K562 (cell line): Measurements from ENCODE around the gene NOP10. TPM values are rescaled to one million over a fixed set of nuclear protein-coding genes. Genes with fewer than 3 reads are reported as not detected.

Source experiments
- ERF ChIP-seq: fragments of 450-650 bp; formaldehyde crosslinking; IDR thresholded peaks from 2 replicates; pipeline ENCODE4 v1.4.0; 2020; ENCODE audit warnings: mild to moderate bottlenecking, mixed read lengths
- ETV6 ChIP-seq, 3 experiments: fragments of 150-350 bp in 1 of 3; sonication (generic) in 1 of 3; formaldehyde crosslinking in 1 of 3; IDR thresholded peaks; 2 replicates each; pipeline versions ENCODE4 v1.6.1 to v1.8.0; 2014 to 2022; ENCODE audit warnings: borderline replicate concordance in 2 of 3, low read depth in 2 of 3, antibody characterized with exemption in 1 of 3, low read length in 1 of 3, mild to moderate bottlenecking in 1 of 3, missing genetic modification reagents in 1 of 3
- EWSR1 ChIP-seq: fragments of 450-650 bp; IDR thresholded peaks from 2 replicates; pipeline ENCODE4 v1.6.1; 2018; ENCODE audit warnings: borderline replicate concordance, mild to moderate bottlenecking, low read depth, moderate library complexity; ENCODE audit not compliant: partially characterized antibody
- GATA2 ChIP-seq: sonication (generic); formaldehyde crosslinking; IDR thresholded peaks from 2 replicates; pipeline ENCODE4 v1.4.0; 2020; ENCODE audit warnings: mild to moderate bottlenecking, missing genetic modification reagents
- KAT7 ChIP-seq: sonication (generic); formaldehyde crosslinking; IDR thresholded peaks from 2 replicates; pipeline ENCODE4 v1.8.0; 2022; ENCODE audit warnings: missing genetic modification reagents, mild to moderate bottlenecking, borderline replicate concordance
- KLF10 ChIP-seq: fragments of 250-450 bp; sonication (Bioruptor Pico); IDR thresholded peaks from 2 replicates; pipeline ENCODE4 v1.6.1; 2021; ENCODE audit warnings: matching md5 sums
- MITF ChIP-seq: IDR thresholded peaks from 2 replicates; pipeline ENCODE4 v1.6.1; 2014; ENCODE audit warnings: antibody characterized with exemption
- MTA2 ChIP-seq: fragments of 450-650 bp; IDR thresholded peaks from 2 replicates; pipeline ENCODE4 v1.6.1; 2016; ENCODE audit warnings: low read depth
- NR1H2 ChIP-seq: sonication (generic); formaldehyde crosslinking; IDR thresholded peaks from 2 replicates; pipeline ENCODE4 v1.4.0; 2020; ENCODE audit warnings: mild to moderate bottlenecking, missing genetic modification reagents
- PCBP2 ChIP-seq: fragments of 200-400 bp; formaldehyde crosslinking; IDR thresholded peaks from 2 replicates; pipeline ENCODE4 v1.6.1; 2018; ENCODE audit warnings: low read length, low read depth, mild to moderate bottlenecking, moderate library complexity; ENCODE audit not compliant: poor library complexity, severe bottlenecking
- PRPF4 ChIP-seq: fragments of 200-400 bp; formaldehyde crosslinking; IDR thresholded peaks from one replicate; pipeline ENCODE4 v1.6.1; 2017; ENCODE audit warnings: low read length, low read depth, mild to moderate bottlenecking; ENCODE audit not compliant: insufficient read depth, poor library complexity, severe bottlenecking
- SNRNP70 ChIP-seq: fragments of 200-400 bp; formaldehyde crosslinking; optimal IDR thresholded peaks from 2 replicates; pipeline ENCODE3; 2017; ENCODE audit warnings: low read depth, low read length
- SRF ChIP-seq, 2 experiments: fragments of 250-450, 450-650 bp in 1 of 2; sonication (Bioruptor Pico) in 1 of 2; sonication (generic) in 1 of 2; formaldehyde crosslinking; IDR thresholded peaks; 2 replicates each; pipeline versions ENCODE4 v1.5.0 to v1.5.1; 2020 to 2022; ENCODE audit warnings: mild to moderate bottlenecking in 1 of 2, missing genetic modification reagents in 1 of 2
- SRSF7 ChIP-seq: fragments of 200-400 bp; formaldehyde crosslinking; optimal IDR thresholded peaks from 2 replicates; pipeline ENCODE3; 2017; ENCODE audit warnings: mild to moderate bottlenecking, low read depth, low read length
- ZBTB1 ChIP-seq: sonication (generic); formaldehyde crosslinking; IDR thresholded peaks from 2 replicates; pipeline ENCODE4 v1.8.1; 2023; ENCODE audit warnings: missing genetic modification reagents, low read depth, mild to moderate bottlenecking, borderline replicate concordance
- ZC3H8 ChIP-seq: fragments of 450-650 bp; IDR thresholded peaks from 2 replicates; pipeline ENCODE4 v1.6.1; 2017
- ZKSCAN3 ChIP-seq: fragments of 250-450 bp; sonication (Bioruptor Pico); IDR thresholded peaks from 2 replicates; pipeline ENCODE4 v1.4.0; 2020
- ZNF12 ChIP-seq: sonication (generic); formaldehyde crosslinking; IDR thresholded peaks from 2 replicates; pipeline ENCODE4 v1.4.0; 2020; ENCODE audit warnings: mild to moderate bottlenecking, missing genetic modification reagents
- ZNF253 ChIP-seq: fragments of 250-450 bp; sonication (Bioruptor Pico); conservative IDR thresholded peaks from 2 replicates; pipeline ENCODE4 v1.6.1; 2021; ENCODE audit warnings: mild to moderate bottlenecking
- polyA plus RNA-seq, 8 experiments: library from polyadenylated mRNA; depleted of rRNA in 4 of 8; stranded (reverse) in 5 of 8; unstranded in 3 of 8; fragments of >200 nt; fragmentation: Nextera tagmentation in 2 of 8; fragmentation: Illumina TruSeq in 1 of 8; extraction: Ambion mirVana in 2 of 8; extraction: Trizol in 1 of 8; gene quantifications; 2 replicates each; pipeline versions ENCODE4 v1.2.1 to v1.2.3, GENCODE V29; 2011 to 2014; ENCODE audit warnings: inconsistent platforms in 1 of 8, missing spikeins in 1 of 8
- total RNA-seq, 7 experiments: library from RNA; depleted of rRNA in 6 of 7; stranded (reverse); fragments of >200 nt in 6 of 7; fragmentation: Illumina TruSeq in 2 of 7; extraction: Trizol in 2 of 7; gene quantifications; 2 replicates each; pipeline versions ENCODE4 v1.2.1 to v1.2.3, GENCODE V29; 2011 to 2021; ENCODE audit warnings: low replicate concordance in 1 of 7
- TF ChIP-seq, protein P1 (sequence below): sonication (generic); formaldehyde crosslinking; IDR thresholded peaks from 2 replicates; pipeline ENCODE4 v1.8.1; 2023; ENCODE audit warnings: mild to moderate bottlenecking, missing genetic modification reagents
- TF ChIP-seq, protein P2 (sequence below): fragments of 250-450 bp; sonication (Bioruptor Pico); IDR thresholded peaks from 2 replicates; pipeline ENCODE4 v1.4.0; 2020
- TF ChIP-seq, protein P3 (sequence below): fragments of 450-650 bp; IDR thresholded peaks from 2 replicates; pipeline ENCODE4 v1.6.1; 2018; ENCODE audit warnings: mild to moderate bottlenecking, low read depth; ENCODE audit not compliant: partially characterized antibody

The NOP10 gene
- total and polyA plus RNA-seq, 9 of the 15 experiments (the other 6 are each of a cell fraction or from before 2014, with no cell fraction given) = 250 to 1,663 (median 449) TPM

DNA sequence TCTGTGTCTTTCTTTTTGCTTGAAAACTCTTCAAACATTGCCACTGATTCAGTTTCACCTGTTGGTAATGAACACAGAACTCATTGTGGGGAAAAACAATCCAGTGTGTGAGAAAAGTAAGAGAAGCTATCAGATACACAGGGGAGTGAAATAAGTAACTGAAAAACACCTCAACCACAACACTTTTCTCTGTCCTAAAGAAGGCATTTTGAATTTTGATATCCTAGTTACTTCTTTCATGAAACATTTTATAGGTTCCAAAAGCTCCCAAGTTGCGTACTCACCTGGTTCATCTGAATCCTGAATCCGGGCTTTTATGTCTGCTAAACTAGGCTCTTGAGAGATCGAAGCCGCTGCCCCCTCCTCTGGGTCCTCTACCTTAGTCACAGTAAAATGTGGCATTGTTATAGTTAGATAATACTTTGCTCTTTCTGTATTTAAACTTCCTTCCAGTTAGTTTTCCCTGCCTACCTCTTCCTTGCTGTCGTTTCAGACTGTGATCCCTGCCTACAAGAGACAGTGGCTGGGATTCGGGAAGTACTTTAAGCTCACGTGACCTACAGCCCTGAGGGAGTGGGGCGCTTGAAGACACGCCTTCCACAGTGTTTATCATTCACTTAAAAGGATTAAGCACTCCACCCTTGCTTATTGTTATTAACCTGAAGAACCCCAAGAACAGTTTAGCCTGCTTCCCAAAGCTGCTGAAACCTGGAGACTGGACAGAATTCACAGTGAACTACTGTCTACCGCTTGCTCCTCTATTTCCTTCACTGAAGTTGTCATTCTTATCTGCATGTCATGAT, 24.5 kb downstream of the NOP10 start (continued):
- no peak for TF ChIP-seq ETV6 (IDR thresholded peaks at IDR 0.05; ENCODE audit: borderline replicate concordance in 1 of 2, low read depth in 2 of 2, low read length in 1 of 2)
- TF ChIP-seq ETV6 (CRISPR knock-in tag; IDR thresholded peaks at IDR 0.05; ENCODE audit: borderline replicate concordance) = no peak
- TF ChIP-seq SRSF7 = no peak
- TF ChIP-seq SRF (CRISPR knock-in tag; IDR thresholded peaks at IDR 0.05) = no peak
- no peak for TF ChIP-seq PCBP2
- TF ChIP-seq ZC3H8 = no peak
- TF ChIP-seq ZNF253 (CRISPR knock-in tag) = no peak
- TF ChIP-seq ZNF12 (CRISPR knock-in tag) = no peak
- TF ChIP-seq MTA2 = no peak
- TF ChIP-seq, protein P1, sequence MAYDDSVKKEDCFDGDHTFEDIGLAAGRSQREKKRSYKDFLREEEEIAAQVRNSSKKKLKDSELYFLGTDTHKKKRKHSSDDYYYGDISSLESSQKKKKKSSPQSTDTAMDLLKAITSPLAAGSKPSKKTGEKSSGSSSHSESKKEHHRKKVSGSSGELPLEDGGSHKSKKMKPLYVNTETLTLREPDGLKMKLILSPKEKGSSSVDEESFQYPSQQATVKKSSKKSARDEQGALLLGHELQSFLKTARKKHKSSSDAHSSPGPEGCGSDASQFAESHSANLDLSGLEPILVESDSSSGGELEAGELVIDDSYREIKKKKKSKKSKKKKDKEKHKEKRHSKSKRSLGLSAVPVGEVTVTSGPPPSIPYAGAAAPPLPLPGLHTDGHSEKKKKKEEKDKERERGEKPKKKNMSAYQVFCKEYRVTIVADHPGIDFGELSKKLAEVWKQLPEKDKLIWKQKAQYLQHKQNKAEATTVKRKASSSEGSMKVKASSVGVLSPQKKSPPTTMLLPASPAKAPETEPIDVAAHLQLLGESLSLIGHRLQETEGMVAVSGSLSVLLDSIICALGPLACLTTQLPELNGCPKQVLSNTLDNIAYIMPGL = no peak
- TF ChIP-seq ZKSCAN3 = no peak
- no peak for TF ChIP-seq EWSR1
- TF ChIP-seq KAT7 (CRISPR knock-in tag) = no peak
- TF ChIP-seq MITF = no peak; the same call in 1 of the 2 replicates
- no peak for TF ChIP-seq ERF (CRISPR knock-in tag)
- TF ChIP-seq SNRNP70 = no peak
- no peak for TF ChIP-seq NR1H2
- no peak for TF ChIP-seq ZBTB1 (CRISPR knock-in tag)
- TF ChIP-seq KLF10 (CRISPR knock-in tag) = no peak
- TF ChIP-seq, protein P2, sequence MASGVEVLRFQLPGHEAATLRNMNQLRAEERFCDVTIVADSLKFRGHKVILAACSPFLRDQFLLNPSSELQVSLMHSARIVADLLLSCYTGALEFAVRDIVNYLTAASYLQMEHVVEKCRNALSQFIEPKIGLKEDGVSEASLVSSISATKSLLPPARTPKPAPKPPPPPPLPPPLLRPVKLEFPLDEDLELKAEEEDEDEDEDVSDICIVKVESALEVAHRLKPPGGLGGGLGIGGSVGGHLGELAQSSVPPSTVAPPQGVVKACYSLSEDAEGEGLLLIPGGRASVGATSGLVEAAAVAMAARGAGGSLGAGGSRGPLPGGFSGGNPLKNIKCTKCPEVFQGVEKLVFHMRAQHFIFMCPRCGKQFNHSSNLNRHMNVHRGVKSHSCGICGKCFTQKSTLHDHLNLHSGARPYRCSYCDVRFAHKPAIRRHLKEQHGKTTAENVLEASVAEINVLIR (CRISPR knock-in tag) = no peak
- TF ChIP-seq, protein P3, sequence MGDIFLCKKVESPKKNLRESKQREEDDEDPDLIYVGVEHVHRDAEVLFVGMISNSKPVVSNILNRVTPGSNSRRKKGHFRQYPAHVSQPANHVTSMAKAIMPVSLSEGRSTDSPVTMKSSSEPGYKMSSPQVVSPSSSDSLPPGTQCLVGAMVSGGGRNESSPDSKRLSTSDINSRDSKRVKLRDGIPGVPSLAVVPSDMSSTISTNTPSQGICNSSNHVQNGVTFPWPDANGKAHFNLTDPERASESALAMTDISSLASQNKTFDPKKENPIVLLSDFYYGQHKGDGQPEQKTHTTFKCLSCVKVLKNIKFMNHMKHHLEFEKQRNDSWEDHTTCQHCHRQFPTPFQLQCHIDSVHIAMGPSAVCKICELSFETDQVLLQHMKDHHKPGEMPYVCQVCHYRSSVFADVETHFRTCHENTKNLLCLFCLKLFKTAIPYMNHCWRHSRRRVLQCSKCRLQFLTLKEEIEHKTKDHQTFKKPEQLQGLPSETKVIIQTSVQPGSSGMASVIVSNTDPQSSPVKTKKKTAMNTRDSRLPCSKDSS = no peak
- no peak for TF ChIP-seq PRPF4
- 0 out of 2 replicates have a peak, but pooled peaks have one; percentile 32 for TF ChIP-seq GATA2
